Activated CD4-positive, CD25-positive, alpha-beta regulatory T cell treated with anti-CD3 and anti-CD28 coated beads, Interleukin-2, amount 50 U/mL, for 24 hours (primary cell): ENCODE results near the gene GJB4.
"Not testable (repeated sequence)": the region's sequence is repeated elsewhere in the genome, so short reads cannot be mapped to it uniquely, and the experiment has no call there.

Experiments
- ATAC-seq, 2 donors: fragments of 150-1000 bp; cut with Tn5 transposase; one replicate each; pipeline ENCODE4 v1.10.0; 2021; ENCODE audit warnings: mild to moderate bottlenecking in 1 of 2, moderate library complexity in 1 of 2

GJB4 gene

DNA sequence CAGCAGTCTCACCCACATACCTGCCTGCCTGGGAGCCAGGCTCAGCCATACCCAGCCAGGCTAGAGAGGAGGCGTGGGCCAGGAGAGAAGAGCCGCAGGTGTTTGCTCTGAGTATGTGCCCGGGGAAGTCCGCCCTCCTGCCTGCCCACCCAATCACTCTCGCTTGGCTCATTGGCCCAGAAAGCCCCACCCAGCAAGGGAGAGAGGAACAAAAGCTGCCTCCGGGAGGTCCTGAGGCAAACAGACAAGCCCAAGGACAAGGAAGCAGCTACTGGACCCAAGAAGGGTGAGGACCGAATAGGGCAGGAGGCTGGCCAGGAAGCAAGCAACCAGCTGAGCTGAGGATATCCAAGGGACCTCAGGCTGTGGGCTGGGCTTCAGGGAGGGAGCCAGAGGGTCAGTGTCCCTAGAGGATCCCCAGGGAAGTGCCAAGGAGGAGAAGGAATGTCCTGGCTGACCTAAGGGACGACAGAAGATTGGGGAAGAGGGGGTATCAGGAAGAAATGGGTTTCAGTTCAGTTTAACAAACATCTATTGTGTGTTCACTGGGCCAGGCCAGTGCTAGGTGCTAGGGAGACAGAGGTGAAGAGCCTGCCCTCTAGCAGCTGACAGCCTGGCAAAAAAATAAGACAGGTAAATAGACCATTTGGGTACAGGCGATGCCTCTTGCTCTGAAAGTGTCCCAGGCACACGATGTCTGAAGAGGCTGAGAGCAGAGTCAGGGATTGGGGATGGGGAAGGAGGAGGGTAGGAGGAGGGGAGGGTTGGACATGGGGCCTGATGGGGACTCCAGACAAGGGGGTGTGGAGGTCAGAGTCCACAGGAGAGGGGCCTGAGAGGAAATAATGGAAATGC lies at the start of gene GJB4:
Gene GJB4 (plus strand): TSS at position 238 of the 855 bp plus-strand sequence. CDS start 1,515 bp downstream, outside the sequence.
- ATAC-seq = no peak

DNA sequence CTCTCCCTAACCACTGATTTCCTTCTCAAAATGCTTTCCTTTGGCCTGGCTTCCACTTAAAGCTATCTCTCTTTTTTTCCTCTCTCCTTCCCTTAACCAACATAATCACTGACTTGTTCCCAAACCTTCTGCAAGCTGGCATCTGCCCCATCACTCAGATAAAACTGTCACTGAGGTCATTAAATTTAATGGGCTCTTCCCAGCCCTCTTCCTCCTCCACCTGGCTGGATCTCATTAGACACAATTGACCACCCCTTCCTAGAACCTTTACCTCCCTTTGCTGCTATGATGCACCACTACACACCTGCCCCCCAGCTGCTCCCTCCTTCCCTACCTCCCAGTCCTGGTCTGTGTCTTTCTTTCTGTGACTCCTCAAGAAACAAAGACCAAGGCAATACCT lies 48.7 kb upstream of the GJB4 start:
- no peak for ATAC-seq

DNA sequence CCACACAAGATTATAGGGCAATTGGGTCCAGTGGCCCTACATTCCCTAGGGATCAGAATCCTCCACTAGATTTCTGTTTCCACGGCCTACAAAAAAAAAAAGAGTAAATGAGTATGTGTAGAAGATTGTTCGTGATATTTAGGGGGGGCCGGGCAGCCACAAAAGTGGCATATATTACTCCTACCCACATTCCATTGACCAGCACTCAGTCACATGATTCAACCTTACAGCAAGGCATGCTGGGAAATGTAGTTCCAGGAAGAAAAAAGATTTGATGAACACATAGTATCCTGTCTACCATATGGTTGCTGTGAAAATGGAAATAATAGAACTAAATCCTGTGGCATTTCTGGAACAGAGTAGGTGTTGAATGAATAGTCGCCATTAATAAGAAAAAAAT lies 48.1 kb upstream of the GJB4 start:
- ATAC-seq = no peak

DNA sequence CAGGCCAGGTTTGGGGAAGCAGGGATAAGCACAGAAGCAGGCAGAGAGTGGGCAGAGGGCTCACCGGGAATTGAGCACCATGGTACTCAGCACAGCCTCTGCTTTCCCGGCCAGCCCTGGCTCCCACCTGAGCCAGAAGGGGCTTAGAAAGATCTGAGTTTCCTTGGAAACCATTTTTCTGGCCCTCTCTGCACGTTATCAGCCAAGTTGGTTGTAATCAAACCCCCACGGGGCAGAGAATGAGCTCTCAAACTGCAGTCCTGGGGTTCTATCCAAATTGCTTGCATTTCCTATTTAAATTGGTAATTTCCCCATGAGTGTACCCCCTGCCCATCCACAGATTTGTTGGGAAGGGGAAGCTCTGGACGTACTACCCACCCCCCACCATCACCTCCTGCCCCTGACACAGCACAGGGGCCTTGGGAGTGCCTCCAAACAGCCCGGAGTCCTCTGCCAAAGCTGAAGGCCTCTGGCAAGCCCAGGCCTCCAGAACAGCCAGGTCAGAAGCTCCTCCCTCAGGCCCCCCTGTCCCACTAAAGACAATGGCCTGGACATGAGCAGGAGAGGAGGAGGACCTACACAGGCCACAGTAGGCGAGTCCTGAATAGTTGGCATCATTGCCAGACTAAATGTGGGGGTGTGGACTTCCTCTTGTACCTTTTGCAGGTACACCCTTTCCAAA lies 47.4 kb upstream of the GJB4 start:
- ATAC-seq = no peak

DNA sequence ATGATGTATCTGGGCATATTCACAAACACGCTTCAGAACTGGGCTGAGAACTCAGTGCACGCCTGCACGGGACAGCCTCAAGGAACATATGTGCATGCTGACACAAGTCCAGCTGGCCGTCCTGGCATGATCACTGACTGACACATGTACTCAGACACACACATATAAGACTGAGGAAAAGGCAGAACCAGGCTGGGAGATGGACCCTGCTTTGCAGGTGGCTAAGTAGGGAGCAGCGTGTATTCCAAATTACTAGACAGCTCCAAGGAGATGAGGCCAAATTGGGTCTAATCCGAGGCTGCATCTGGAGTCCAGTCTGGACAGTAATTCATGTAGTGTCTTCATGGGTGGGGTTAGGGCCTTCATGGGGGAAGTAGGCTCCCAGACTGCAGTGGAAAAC lies 46.1 kb upstream of the GJB4 start:
- no peak for ATAC-seq

DNA sequence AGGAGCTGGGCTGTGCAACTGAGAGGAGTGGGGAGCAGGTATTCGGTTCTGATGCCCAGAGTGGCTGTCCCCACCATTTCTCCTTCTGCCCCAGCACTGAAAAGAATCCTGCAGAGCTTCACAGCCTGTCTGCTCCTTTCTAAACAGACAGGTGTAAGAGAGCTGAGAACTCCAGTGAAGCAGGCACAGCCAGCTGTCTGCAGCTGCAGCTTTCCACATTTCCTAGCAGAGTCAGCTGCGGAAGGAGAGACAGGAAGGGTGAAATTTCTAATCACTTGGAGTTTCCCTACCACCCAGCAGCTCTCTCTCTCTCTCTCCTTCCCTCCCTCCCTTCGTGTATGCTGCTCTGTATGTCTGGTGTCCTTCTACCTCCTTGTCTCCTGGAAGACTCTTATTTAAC lies 45.2 kb upstream of the GJB4 start:
- no peak for ATAC-seq

DNA sequence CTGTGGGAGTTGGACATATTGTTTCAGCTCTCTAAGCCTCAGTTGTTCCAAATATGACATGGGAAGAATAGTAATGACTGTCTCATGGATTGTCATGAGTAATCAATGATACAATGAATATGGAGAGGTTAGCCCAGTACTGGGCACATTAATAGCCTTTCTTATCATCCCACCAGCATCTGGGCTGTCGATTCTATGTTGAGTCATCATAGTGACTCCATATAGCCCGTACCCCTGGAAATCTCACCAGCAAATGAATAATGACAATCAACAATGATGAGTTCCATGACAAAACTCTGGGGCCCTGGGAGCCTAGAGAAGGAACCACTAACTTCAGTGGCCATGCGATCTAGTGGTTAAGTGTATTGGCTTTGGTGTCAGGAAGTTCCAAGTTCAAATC lies 44.4 kb upstream of the GJB4 start:
- ATAC-seq = no peak

DNA sequence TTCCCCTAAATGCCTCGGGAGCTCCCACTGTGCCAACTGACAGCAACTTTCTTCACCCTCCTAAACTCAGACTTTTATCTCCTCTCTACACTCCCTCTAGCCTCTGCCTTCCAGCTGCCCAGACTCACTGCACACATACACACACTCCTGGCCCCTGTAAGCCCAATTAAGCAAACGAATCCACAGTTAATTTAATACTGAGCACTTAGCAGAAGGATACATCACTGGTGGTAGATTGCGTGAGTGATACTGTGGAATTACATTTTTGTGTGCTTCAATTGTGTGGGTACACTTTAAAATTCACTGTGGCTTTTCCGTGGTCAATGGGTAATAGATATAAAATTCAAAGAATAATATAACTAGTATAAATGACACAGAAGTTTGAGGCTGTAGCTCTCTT lies 38.3 kb upstream of the GJB4 start:
- no peak for ATAC-seq

DNA sequence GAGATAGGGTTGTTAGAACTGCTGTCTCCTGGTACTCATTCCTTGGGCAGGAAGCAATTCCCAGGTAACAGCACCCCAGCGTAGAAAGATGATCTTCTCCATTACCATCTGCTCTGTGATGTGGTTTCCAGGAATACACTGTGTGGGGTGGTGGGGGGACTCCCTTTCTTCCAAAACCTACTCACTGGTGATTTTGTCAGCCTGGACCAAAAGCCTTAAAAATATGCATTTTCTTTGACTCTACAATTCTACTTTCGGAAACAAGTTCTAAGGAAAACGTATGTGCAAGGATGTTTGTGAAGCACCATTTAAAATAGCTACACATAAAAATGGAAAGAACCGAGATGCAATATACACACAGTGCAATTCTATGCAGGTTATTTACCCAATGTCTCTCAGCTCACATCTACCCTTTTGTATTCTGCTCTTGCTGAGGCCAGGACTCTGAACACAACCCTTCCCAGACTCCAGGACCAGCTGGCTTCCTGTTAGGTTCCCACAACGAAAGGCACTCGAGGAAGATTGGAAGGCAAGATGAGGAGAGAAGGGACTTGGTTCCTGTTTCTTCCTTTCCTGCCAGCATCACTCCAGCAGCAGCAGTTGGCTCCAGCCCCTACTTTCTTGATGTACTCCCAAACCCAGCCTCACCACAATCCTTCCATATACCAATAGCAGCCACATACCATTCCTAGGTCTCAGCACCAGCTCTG lies 37.7 kb upstream of the GJB4 start:
- ATAC-seq = no peak

DNA sequence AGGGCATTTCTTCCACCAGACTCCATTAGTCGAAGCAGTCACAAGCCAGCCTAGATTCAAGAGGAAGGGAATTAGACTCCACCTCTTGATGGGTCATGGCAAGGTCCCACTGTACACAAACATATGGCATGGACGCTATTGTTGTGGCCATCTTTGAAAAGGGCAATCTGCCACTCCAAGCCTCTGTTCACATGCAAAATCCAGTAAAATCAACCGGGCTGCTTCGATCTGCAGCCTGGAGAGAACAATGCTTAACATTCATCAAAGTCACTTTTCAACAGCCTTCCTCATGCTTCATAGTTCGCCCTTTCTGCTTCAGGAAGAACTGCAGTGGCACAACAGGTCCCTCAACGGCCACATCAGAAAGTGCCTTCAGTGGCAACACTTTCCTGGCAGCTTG lies 32.7 kb upstream of the GJB4 start:
- ATAC-seq = no peak

DNA sequence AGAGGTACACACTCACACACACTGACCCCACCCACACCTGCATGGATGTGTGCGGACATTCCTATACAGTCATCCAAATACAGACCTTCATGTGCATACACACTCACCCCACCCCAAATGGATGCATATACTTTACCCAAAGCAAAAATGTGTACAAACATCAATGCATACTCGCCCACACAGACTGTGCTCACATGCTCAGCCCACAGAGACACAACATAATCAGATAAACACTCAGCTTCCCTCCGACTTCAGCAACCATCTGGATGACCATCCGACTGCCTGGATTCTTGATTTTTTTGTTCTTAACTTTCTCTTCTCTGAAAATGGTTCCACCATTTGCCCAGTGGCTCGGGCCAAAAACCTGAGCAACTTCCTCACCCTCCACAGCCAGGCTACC lies 29.1 kb upstream of the GJB4 start:
- ATAC-seq = no peak

DNA sequence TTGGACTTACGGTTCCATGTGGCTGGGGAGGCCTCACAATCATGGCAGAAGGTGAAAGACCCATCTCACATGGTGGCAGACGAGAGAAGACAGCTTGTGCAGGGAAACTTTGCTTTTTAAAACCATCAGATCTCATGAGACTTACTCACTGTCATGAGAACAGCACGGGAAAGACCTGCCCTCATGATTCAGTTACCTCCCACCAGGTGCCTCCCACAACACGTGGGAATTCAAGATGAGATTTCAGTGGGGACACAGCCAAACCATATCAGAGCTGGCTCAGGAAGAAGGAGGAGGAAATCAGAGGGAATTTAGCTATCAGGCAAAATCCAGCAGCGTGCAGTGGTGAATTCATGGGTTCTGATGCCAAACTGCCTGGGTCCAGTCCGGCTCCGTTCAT lies 26.7 kb upstream of the GJB4 start:
- not testable (repeated sequence) for ATAC-seq

DNA sequence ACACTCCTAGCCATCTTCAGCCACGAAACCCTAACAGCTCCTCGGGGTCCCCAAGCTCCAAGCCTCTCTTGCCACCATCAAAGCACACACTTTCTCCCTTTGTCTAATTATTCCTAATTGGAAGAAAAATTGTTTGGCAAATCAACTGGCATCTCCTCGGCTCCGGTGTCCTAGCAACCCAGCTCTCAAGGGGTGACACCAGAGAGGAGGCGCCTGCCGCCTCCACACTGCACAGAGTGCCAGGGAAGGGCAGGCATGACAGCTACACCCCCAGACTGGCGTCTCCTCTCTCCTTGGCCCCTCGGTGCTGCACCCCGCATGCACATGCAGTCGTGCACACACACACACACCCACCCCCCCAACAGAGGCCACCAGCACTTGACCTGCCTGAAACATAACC lies 22.8 kb upstream of the GJB4 start:
- ATAC-seq = no peak

DNA sequence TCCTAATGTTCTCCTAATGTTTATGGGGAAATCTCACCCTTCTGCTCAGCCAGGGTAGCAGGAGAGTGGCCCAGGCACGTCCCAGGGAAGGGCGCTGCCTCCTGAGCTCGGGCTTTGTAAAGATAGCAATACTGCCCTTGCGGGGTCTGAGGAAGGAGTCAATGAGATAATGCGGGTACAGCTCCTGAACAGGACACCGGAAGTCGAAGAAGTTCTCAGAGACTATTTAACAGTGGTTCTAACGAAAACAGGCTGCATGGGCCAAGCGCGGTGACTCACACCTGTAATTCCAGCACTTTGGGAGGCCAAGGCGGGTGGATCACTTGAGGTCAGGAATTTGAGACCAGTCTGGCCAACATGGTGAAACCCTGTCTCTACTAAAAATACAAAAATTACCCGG lies 22.3 kb upstream of the GJB4 start:
- not testable (repeated sequence) for ATAC-seq

DNA sequence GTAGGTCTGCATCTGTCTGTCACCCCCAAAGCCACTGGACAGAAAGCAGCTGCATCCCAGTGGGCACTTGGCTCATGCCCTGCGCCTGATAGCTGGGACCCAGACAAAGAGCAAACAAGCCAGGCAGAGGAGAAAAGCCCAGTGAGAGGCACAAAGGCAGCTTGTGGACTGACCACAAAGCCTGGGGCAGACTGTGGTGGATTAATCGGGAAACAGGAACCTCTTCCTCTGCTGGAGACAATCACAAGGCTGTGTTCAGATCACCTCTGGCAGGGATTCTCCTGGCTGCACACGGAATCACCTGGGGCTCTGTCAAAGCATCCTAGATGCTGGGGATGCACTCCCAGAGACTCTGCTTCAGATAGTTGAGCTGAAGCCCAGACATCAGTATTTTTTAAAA lies 19.9 kb upstream of the GJB4 start:
- ATAC-seq = no peak

DNA sequence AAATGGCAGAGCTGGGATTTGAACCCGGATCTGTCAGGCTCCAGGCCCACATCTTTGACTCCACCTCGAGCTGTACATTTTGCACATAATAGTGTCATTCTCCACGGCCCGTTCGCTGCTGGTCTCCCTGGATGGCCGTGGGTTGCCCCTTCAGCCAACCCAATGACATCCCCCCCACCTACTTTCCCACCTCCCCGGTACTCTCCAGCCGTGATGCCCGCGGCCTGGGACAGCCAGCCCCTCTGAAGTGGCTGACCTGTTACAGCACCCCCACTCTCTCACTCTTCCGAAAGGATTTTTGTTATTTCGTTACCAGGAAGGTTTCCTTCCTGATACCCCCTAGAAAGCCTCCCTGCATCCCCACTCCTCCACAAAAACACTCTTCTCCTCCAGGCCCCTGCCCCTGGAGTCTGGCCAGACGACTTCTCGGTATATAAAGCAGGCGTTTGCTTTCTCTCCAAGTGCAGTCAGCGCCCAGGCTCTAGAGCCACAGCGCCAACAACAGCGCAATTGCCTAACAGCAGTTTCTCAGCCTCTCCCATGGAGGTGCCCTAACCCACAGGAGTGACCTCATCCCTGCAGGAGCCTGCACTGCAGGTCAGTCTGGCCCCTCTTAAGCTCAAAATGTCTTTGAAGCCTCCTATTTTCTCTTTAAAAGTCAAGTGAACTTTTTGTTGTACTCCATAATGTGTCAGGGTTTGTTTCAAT lies 19.2 kb upstream of the GJB4 start:
- no peak for ATAC-seq

DNA sequence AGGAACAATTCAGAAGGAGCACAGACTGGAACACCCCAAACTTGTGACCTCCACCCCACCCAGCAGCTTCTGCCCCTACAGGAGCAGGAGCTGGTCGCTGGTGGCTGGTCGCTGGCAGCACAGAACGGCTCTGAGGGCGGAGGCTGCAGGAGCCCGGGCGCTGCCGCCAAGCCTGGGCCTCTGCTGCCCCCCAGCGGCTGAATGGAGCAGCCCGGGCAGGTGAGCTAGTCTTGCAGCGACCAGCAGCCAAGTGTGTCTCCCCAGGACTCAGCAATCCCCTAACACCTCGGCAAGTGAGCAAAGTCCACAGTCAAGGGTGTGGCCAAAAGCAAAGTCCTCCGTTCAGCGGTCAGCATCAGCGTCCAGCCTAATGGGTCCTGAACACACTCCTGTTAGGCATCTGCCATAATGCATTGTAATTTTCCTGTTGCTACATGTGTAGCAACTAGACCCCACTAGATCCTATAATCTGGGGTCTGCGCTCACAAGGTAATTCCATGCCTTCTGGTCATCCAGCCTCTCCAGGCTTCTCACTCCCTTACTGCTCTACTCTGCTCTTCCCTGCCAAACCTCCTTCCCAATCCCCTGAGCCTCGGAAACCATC lies 16.8 kb upstream of the GJB4 start:
- peak; percentile 80 for ATAC-seq

DNA sequence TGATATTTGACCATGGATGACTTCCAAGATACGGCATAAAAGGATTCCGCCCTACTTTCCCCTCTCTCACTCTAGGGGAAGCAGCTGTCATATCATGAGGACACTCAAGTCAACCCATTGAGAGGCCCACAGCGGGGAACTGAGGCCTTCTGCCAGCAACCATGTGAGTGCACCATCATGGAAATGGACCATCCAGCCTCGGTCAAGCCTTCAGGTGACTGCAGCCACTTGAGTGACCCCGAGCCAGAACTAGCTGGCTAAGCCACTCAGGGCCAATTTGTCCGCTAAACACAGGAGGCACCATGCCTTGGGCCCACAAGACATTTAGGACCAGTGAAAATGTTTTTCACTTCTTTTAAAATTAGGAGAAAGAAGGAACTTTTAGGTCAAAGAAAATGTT lies 15.8 kb upstream of the GJB4 start:
- no peak for ATAC-seq

DNA sequence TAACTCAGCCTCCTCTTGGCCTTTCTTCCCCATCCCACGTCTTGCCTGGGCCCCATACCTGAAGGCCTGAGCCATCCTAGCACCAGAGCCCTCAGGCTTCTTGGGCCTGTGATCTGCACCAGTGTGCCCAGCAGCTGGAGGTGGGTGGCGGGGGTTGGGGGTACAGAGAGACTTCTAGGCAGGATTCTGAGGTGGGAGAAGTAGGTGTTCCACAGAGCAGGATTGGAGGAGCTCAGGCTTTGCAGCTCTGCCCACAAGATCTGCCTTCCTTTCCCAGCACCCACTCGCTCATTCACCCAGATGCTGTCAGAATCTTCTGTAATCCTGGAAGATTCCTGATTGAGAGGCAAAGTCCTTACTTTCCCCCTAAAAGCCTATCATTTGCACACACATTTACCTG lies 14.7 kb upstream of the GJB4 start:
- ATAC-seq = no peak

DNA sequence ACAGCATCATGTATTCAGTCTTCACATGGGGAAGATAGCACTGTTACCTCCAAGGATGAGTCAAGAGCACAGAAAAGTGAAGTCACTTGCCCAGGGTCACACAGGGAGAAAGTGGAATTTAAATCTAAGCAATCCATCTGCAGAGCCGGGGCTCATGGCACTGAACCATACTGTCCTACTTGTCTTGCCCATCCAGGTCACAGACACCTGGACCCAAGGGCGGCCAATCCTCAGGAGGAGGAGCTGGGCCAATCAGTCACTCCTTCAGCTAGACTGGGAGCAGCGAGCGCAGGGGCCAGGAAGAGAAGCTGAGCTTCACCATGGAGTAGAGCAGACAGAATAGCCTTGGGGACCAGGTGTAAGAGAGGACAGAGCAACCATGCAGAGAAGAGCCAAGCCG lies 13.9 kb upstream of the GJB4 start:
- ATAC-seq = no peak

DNA sequence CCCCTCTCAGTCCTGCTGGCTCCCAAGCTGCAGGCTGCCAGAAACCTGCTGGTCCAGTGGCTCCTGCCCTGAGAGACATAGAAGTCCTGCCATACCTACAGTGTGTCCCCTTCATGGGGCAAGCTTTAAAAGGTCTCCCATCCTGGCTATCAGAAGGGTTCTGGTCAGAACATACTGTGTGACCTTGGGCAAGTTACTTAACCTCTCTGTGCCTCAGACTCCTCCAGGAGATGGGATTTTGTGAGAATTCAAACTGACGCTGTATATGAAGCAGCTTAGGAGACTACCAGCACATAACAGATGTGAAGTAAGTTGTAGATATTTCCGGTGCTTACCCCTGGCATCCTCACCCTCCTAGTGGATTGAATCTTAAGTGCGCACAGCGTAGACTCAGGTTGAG lies 13.4 kb upstream of the GJB4 start:
- ATAC-seq = no peak

DNA sequence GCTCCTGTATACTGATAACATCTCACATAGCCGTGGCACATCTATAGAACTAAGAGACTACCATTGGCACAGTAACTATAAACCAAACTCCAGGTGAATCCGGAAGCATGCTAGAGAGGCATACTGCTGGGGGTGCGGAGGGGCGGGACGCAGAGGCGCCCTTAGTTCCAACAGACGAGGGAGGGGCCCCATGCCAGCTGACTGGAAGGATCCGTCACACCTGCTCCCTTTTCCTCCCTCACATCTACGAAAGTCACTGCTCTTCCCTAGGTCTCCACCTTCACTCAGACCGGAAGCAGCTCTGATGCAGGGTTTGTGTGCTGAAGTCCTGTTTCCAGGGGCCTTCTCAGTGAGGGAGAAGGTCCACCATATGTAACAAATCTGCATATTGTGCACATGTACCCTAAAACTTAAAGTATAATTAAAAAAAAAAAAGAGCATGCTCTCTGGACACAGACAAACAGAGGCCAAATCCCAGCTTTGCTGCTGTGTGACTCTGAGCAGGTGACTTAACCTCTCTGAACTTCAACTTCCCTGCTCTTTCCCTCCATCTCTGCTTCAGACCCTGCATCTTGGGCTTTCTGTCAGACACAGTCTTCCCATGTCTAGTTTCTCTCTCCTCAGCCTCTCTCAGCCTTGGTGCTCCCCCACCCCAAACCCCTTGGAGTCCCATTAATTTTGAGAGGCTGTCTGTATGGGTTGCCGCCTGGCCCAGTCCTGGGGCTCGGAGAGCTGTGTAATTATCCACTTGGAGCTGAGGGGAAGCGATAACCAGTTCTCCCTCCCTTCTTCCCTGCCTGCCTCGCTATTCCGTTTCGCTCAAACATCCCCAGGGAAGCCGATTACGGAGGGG lies 12.5 kb upstream of the GJB4 start:
- no peak for ATAC-seq
